T-helper 9 cell (primary cell): ENCODE measurements around the gene SCFD1.
A peak's percentile ranks its signal among the peaks of the same experiment; 100 is the strongest.
"Not testable (repeated sequence)": the region's sequence is repeated elsewhere in the genome, so short reads cannot be mapped to it uniquely, and the experiment has no call there.

ENCODE experiments used
- DNase-seq: peaks from one replicate; pipeline ENCODE4 v3.0.0-alpha.2; 2020
- total RNA-seq, 2 donors: gene quantifications; one replicate each; lab custom pipeline; 2026; lab: John Stamatoyannopoulos, UW

Gene SCFD1, protein sequence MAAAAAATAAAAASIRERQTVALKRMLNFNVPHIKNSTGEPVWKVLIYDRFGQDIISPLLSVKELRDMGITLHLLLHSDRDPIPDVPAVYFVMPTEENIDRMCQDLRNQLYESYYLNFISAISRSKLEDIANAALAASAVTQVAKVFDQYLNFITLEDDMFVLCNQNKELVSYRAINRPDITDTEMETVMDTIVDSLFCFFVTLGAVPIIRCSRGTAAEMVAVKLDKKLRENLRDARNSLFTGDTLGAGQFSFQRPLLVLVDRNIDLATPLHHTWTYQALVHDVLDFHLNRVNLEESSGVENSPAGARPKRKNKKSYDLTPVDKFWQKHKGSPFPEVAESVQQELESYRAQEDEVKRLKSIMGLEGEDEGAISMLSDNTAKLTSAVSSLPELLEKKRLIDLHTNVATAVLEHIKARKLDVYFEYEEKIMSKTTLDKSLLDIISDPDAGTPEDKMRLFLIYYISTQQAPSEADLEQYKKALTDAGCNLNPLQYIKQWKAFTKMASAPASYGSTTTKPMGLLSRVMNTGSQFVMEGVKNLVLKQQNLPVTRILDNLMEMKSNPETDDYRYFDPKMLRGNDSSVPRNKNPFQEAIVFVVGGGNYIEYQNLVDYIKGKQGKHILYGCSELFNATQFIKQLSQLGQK
- 86.2 to 101 reads per million in 2 donors for total RNA-seq

DNA sequence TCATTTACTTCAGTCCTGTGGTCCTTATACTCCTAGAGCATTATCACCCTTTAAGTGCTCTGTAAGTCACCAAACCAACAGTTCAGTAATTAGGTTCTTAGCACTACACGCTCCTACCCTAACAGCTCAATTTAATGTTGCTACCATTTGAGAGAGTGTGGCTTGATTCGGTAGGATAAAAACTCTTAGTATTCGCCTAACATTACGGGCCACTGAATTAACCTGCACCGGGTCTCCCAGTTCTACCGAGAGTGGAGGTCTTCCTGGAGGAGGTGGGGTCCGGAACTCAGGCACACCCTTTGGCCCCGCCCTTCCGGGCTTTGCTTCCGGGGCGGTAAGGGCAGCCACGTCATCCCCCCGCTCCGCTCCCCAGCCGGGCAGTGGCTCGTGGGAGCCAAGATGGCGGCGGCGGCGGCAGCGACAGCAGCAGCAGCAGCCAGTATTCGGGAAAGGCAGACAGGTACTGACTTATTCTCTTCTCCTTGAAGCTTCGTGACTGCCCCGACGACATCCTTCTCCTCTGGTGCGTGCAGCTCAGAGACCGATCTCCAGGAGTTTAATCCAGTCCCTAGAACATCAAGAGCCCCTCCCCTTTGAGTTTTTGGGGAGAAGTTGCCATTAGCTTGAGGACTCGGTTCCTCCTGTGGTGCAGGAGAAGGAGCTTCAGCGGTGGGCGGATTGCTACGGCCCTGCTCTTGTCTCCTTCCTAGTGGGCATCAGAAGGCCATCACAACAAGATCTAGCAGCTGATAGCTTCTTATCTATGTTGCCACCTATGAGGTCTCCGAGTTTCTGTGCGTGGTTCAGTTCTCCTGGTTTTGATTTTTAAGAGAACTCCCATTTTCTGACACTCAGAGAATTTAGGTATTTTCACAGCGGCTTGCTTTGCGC is at the start of gene SCFD1:
Gene SCFD1, plus strand, starts transcription at position 380 of the 891 bp plus-strand sequence. Its CDS starts 20 bp downstream, at position 400.
- DNase-seq: peak; percentile 86

DNA sequence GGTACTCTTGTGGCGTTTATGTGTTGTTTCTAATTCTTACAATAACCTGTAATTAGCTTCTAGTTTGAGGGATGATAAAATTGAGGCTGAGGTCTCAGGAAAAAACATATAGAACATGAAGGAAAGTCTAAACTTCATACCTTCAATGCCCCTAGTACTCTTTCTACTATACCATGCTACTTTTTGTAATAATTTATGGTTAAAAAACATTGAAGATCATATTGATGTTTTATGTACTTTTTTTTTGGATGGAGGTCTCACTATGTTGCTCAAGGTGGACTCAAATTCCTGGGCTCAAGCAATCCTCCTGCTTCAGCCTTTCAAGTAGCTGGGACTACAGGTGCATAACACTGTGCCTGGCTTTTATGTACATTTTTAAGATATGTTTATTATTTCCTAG is 49.3 kb upstream of the SCFD1 start:
- DNase-seq: no peak

- DNase-seq: no peak
Measured at GRCh38 chr14:30573226-30573814, 48.8 kb upstream of the SCFD1 start.

DNA sequence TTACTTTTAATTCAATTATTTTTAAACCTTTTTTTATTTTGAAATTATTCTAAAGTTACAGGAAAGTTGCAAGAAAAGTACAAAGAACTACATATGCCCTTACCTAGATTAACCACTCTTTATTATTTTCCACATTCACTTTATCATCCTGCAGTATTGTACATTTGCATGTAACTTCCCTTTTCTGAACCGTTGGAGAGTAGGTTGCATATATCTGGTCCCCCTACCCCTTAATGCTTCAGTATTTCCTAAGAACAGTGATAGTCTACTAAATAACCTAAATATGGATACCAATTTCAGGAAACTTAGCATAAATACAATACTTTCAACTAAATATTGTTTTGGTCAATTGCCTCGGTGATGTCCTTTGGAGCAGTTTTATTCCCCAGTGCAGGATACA is 48.2 kb upstream of the SCFD1 start:
- DNase-seq: no peak

- not testable (repeated sequence) for DNase-seq
Measured at GRCh38 chr14:30574777-30575176, 47.3 kb upstream of the SCFD1 start.

GRCh38 chr14:30576333-30576732 is 45.8 kb upstream of the SCFD1 start:
- not testable (repeated sequence) for DNase-seq

DNA sequence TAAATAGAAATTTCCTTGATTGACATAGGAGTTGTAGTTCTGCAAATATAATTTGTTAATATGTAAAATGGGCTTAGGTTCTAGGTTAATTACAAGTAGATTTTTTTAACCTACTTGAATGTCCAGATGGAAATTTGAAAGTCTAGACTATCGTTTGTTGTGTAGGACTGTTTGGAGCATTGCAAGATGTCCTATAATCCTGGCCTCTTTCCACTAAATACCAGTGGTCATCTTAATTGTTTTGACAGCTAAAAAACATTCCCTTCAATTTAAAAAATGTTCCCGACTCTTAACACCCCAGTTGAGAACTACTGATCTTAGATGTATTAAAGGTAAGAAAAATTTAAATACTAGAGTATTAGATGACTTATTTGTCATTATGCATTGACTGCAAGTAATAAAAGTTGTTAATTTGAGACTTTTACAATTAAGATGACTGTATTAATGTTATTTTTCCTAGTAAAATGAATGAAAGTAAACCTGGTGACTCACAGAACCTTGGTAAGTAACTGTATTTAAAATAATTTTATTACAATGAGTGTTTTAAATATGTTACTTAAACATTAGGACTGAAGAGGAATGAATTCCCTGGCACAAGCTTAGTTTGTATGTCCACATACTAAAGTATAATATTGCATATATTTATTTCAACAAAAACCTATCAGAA is 41.4 kb upstream of the SCFD1 start:
- DNase-seq: no peak

- DNase-seq: no peak
Measured at GRCh38 chr14:30581283-30581625, 40.9 kb upstream of the SCFD1 start.

GRCh38 chr14:30582376-30582775 is 39.7 kb upstream of the SCFD1 start:
- DNase-seq: no peak

DNA sequence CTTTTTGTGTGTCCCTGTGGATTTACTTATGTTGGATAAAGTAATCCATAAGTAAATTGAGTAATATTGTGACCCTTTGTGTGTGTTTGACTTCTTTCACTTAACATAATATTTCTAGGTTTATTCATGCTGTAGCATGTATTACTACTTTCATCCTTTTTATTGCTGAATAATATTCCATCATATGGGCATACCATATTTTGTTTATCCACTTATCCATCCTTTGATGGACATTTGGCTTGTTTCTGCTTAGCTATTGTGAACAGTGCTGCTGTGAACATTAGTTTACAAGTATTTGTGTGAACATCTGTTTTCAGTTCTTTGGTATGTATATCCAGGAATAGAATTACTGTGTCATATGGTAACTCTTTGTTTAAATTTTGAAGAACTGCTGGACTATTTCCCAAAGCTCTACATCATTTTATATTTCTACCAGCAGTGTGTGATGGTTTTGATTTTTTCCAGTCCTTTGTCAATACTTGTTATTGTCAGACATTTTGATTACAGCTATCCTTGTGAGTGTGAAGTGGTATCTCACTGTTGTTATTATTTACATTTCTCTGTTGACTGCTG is 38.0 kb upstream of the SCFD1 start:
- no peak for DNase-seq

GRCh38 chr14:30585204-30585603 is 36.9 kb upstream of the SCFD1 start:
- DNase-seq: no peak

DNA sequence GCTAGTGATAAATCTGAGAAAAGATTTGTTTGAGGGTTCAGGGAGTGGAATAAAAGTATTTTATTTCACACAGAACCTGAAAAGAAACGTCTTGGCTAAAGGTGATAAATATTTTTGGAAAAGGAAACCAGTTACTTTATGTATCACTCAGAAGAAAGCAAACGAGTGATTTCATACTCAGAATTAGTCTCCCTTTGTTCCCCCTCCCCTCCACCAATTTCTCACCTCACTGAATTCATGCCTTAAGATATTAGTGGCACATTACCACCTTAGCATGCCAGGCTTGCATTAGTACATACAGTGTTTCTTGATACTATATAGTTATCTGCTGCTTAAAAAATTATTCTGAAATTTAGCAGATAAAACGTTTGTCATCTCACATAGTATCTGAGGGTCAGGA is 35.0 kb upstream of the SCFD1 start:
- DNase-seq: no peak

GRCh38 chr14:30588873-30589272 is 33.2 kb upstream of the SCFD1 start:
- no peak for DNase-seq

DNA sequence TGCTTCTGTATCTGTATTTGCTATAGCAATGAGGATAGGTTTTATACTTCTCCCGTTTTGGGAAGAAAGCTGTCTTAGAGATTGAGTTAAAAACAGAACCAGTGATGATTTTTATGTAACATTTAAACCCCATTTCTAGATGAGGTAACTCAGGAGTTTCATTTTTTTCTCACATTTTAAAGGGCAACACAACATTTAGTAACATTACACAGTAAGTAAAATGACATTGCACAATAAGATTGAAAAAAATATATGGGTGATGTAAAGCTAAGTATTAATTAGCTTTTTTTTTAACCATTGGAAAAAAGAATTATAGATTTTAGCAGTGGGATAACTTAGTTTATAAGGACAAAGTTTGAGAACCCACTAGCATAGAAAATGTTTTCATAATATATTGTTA is 25.2 kb upstream of the SCFD1 start:
- no peak for DNase-seq

DNA sequence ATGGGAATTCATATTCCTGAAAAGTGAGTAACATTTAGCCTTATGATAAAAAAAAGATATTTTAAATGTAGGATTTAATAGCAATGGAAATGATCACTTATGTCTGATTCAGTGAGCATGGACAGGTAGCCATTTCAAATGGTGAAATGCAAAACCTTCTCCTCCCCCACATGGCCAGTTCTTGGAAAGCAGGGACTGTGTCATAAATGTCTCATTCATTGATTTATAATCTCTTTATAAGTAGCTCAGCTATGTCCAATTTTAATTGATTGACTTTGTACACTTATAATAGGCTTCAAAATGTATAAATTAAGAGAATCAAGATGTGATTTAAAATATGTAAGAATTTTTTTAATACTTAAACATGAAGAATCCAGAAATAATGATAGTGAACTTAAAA is 24.6 kb upstream of the SCFD1 start:
- DNase-seq: no peak

DNA sequence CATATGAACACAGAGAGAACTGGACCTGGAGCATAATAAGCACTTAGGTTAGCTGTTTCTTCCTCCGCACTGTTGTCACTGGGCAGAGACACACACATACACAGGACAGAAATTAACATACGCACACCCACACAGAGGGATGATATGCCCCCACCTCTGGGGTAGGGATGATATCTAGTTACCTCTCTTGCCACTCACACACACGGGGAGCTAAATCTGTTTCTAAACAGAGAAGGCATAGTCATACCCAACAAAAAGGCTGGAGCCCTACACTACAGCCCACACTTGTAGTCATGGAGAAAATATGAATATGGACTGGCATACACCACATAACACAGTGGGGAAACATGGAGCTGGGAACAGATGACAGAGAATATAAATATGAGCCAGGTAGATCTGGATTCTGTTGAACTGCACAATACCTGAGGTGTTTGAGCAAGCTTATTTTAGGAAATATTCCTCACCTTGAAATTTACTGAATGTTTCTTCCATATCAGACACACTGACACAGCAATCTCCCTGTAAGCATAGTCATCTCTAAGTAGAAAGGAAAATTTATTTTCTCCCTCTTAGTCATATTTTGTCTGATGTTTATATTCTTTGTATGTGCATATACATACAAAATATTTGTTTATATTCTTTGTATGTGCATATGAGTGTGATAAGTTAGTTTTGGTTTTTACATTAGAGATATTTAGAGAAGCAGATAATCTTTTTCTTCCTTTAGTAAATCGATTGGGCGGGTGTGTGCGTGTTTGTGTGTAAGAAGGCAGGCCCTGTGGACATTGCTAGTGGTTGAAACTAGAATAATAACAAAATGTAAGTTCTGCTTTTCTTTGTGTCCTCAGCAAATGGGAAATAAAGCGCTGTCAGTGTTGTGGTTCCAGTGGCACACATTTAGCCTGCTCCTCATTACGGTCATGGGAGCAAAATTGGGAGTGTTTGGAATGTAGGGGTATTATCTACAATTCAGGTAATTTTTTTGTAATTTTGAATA is 20.9 kb upstream of the SCFD1 start:
- DNase-seq: no peak

DNA sequence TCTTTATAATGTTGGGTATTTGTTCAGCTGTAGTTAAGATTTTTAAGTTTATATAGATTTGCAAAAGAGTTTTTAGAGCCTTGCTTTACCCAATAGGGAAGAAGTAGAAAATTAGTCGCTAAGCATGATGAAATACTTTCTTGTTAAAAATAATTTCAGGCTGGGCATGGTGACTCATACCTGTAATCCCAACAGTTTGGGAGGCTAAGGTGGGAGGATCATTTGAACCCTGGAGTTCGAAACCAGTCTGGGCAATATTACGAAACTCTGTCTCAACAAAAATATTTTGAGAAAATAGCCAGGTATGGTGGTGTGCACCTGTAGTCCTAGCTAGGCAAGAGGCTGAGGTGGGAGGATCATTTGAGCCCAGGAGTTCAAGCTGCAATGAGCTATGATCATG is 18.7 kb upstream of the SCFD1 start:
- DNase-seq: no peak

- not testable (repeated sequence) for DNase-seq
Measured at GRCh38 chr14:30604696-30605095, 17.4 kb upstream of the SCFD1 start.

DNA sequence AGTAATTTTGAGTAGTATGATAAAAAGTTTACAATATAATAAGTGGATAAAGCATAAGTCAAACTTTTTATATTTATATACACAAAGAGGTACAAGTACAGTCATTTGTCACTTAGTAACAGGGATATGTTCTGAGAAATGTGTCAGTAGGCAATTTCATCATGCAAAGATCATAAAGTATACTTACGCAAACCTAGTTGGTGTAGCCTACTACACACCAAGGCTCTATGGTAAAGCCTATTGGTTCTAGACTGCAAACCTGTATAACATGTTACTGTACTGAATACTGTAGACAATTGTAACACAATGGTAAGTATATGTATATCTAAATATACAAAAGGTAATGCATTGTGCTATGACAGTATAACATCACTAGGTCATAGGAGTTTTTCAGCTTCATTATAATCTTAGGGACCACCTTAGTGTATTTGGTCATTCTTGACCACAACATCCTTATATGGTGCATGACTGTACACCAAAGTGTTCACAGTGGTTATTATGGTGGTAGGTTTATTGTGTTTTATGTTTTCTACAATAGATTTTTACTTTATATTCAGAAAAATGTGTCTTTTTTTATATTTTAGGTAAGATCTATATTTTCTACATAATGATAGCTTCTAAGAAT is 14.9 kb upstream of the SCFD1 start:
- DNase-seq: no peak

GRCh38 chr14:30608533-30609006 is 13.5 kb upstream of the SCFD1 start:
- no peak for DNase-seq
